Keratinocyte (primary cell): ENCODE data around the gene DCLK2. TPM values are rescaled to one million over a fixed set of nuclear protein-coding genes. Genes with fewer than 3 reads are reported as not detected.

Source experiments
- DNase-seq: peaks from one replicate; pipeline ENCODE4 v3.0.0-alpha.2; 2011; ENCODE audit warnings: low read depth, missing footprints, low spot score
- FAIRE-seq: peaks from 2 replicates; lab custom pipeline; 2011; peaks lifted over from hg19 to GRCh38; lab: Jason Lieb, UNC
- H2AFZ ChIP-seq: 2 replicates; pipeline ENCODE4 v1.6.0; 2012; ENCODE audit warnings: low read length, control low read depth, inconsistent platforms; ENCODE audit not compliant: control insufficient read depth
- H3K27ac ChIP-seq: 2 replicates; pipeline ENCODE4 v1.5.1; 2011; ENCODE audit warnings: low read length; ENCODE audit not compliant: control insufficient read depth, insufficient read depth
- H3K27me3 ChIP-seq: 3 replicates; pipeline ENCODE4 v1.6.0; 2011; ENCODE audit warnings: low read length; ENCODE audit not compliant: control insufficient read depth, insufficient read depth; ENCODE audit errors: extremely low read depth
- H3K36me3 ChIP-seq, 2 experiments: 2 replicates in 1 of 2; 3 replicates in 1 of 2; pipeline ENCODE4 v1.5.1; 2011; ENCODE audit warnings: low read length in 2 of 2, mild to moderate bottlenecking in 1 of 2; ENCODE audit not compliant: control insufficient read depth in 2 of 2, insufficient read depth in 2 of 2; ENCODE audit errors: extremely low read depth in 1 of 2
- H3K4me1 ChIP-seq: 3 replicates; pipeline ENCODE4 v1.5.1; 2011; ENCODE audit warnings: low read length; ENCODE audit not compliant: control insufficient read depth, insufficient read depth; ENCODE audit errors: extremely low read depth
- H3K4me2 ChIP-seq: 3 replicates; pipeline ENCODE4 v1.6.0; 2011; ENCODE audit warnings: low read depth, low read length; ENCODE audit not compliant: control insufficient read depth, insufficient read depth; ENCODE audit errors: extremely low read depth
- H3K4me3 ChIP-seq, 3 experiments: fragments of 200-600 bp in 1 of 3; sonication (generic) in 1 of 3; 2 replicates in 2 of 3; 3 replicates in 1 of 3; pipeline ENCODE4 v1.5.1; 2011 to 2016; ENCODE audit warnings: low read length in 3 of 3, mild to moderate bottlenecking in 3 of 3, control low read depth in 2 of 3, inconsistent platforms in 1 of 3, low read depth in 1 of 3, mixed read lengths in 1 of 3, mixed run types in 1 of 3, moderate library complexity in 1 of 3; ENCODE audit not compliant: control insufficient read depth in 2 of 3, insufficient read depth in 2 of 3; ENCODE audit errors: extremely low read depth in 1 of 3
- H3K79me2 ChIP-seq: 2 replicates; pipeline ENCODE4 v1.6.0; 2012; ENCODE audit warnings: low read length; ENCODE audit not compliant: control insufficient read depth, insufficient read depth
- H3K9ac ChIP-seq: 3 replicates; pipeline ENCODE4 v1.6.0; 2011; ENCODE audit warnings: low read length; ENCODE audit not compliant: control insufficient read depth, insufficient read depth; ENCODE audit errors: extremely low read depth
- H3K9me1 ChIP-seq: 3 replicates; pipeline ENCODE4 v1.6.0; 2011; ENCODE audit warnings: low read length; ENCODE audit not compliant: control insufficient read depth, insufficient read depth; ENCODE audit errors: extremely low read depth
- H3K9me3 ChIP-seq: 2 replicates; pipeline ENCODE4 v1.5.1; 2012; ENCODE audit warnings: low read depth, low read length; ENCODE audit not compliant: control insufficient read depth
- H4K20me1 ChIP-seq: 3 replicates; pipeline ENCODE4 v1.6.0; 2011; ENCODE audit warnings: low read length; ENCODE audit not compliant: control insufficient read depth, insufficient read depth; ENCODE audit errors: extremely low read depth
- EZH2 ChIP-seq: IDR thresholded peaks from one replicate; pipeline ENCODE4 v1.6.1; 2012; ENCODE audit warnings: inconsistent platforms, mild to moderate bottlenecking, low read length, moderate library complexity
- dilution Hi-C: fragments of 300-500 bp; cut with MboI; formaldehyde crosslinking; loops from one replicate; pipeline ENCODE4 v1.7.0; 2020; ENCODE audit warnings: low sequenced_read_pairs; ENCODE audit not compliant: extremely low pct_ligation_motif_present
- polyA plus RNA-seq, 5 experiments: library from polyadenylated mRNA; depleted of rRNA in 3 of 5; stranded (reverse) in 3 of 5; stranded (forward) in 1 of 5; unstranded in 1 of 5; fragments of >200 nt; gene quantifications; 1 replicate in 1 of 5; 2 replicates in 3 of 5; 3 replicates in 1 of 5; pipeline versions ENCODE4 v1.2.1 to v1.2.3, GENCODE V29; 2011 to 2012; ENCODE audit warnings: missing spikeins in 2 of 5, low read depth in 1 of 5, low replicate concordance in 1 of 5
- TF ChIP-seq, protein P1 (sequence below), 3 experiments: IDR thresholded peaks in 1 of 3; conservative IDR thresholded peaks in 1 of 3; optimal IDR thresholded peaks in 1 of 3; 2 replicates in 2 of 3; 3 replicates in 1 of 3; pipeline versions ENCODE3 to v1.5.1; 2011; ENCODE audit warnings: low read length in 3 of 3, mild to moderate bottlenecking in 3 of 3, moderate library complexity in 2 of 3, control low read depth in 1 of 3, inconsistent platforms in 1 of 3; ENCODE audit not compliant: insufficient read depth in 2 of 3; ENCODE audit errors: extremely low read depth in 1 of 3

The DCLK2 gene
- polyA plus RNA-seq, 1 donor (not counting 4 experiments of a cell fraction or from before 2014, with no cell fraction given), result 0.07 TPM

DNA sequence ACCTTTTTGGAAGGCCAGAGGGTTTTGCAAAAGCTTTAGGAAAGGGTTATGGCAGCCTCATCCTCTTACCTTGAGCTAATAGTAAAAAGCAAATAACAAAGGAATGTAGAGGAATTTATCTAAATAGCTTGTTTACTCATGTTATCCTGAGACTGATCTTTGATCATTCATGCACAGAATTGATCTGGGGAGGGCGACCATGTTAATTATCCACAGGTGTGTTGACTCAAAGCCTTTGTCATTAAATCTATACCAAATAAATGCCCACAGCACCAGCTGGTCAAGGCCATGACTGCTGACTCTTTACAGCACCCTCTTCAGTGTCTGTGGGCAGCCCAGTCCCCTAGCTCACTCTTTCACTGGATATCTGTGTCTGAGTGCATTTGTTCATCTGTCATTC, 22.8 kb upstream of the DCLK2 start:
- no peak for DNase-seq
- no peak for FAIRE-seq
- H3K27ac ChIP-seq, result no peak overlapping the region

DNA sequence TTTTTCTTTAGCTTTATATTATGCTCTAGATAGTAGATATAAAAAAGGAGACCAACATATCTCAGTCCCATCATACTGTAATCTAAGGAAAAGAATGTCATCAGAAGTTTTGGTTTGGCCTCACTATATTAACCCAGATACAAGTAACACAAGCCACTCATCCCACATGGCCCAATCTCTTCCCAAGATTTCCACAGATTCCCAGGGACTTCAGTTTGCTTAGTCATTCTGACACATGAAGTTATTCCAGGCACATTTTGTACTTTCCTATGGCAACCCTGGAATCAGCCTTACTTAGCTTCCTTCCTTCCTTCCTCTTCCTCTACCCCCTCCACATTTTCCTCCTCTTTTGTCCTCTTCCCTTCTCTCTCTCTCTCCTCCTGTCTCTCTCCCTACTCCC, 21.7 kb upstream of the DCLK2 start:
- H3K4me1 ChIP-seq, result no peaks in the 10 kb centered on the region
- TF ChIP-seq, protein P1, sequence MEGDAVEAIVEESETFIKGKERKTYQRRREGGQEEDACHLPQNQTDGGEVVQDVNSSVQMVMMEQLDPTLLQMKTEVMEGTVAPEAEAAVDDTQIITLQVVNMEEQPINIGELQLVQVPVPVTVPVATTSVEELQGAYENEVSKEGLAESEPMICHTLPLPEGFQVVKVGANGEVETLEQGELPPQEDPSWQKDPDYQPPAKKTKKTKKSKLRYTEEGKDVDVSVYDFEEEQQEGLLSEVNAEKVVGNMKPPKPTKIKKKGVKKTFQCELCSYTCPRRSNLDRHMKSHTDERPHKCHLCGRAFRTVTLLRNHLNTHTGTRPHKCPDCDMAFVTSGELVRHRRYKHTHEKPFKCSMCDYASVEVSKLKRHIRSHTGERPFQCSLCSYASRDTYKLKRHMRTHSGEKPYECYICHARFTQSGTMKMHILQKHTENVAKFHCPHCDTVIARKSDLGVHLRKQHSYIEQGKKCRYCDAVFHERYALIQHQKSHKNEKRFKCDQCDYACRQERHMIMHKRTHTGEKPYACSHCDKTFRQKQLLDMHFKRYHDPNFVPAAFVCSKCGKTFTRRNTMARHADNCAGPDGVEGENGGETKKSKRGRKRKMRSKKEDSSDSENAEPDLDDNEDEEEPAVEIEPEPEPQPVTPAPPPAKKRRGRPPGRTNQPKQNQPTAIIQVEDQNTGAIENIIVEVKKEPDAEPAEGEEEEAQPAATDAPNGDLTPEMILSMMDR (optimal IDR thresholded peaks at IDR 0.05 in 1 of 3, IDR thresholded peaks at IDR 0.05 in 1 of 3, conservative IDR thresholded peaks at IDR 0.05 in 1 of 3; ENCODE audit: extremely low read depth in 1 of 3, insufficient read depth in 2 of 3, low read length in 3 of 3), result no peak
- no peak for TF ChIP-seq EZH2
- H3K9ac ChIP-seq, result no peak overlapping the region
- no peak for DNase-seq
- H3K9me1 ChIP-seq, result no peaks in the 10 kb centered on the region
- dilution Hi-C loops, result no loop called here
- H2AFZ ChIP-seq, result no peak overlapping the region
- no peak overlapping the region for H3K4me3 ChIP-seq
- FAIRE-seq, result no peak
- no peaks in the 10 kb centered on the region for H3K36me3 ChIP-seq
- no peaks in the 10 kb centered on the region for H3K79me2 ChIP-seq
- no peaks in the 10 kb centered on the region for H3K27me3 ChIP-seq
- H3K4me2 ChIP-seq, result no peak overlapping the region
- no peaks in the 10 kb centered on the region for H3K9me3 ChIP-seq
- H3K27ac ChIP-seq, result no peak overlapping the region
- no peaks in the 10 kb centered on the region for H4K20me1 ChIP-seq

More for the DNA sequence above, 22.8 kb upstream of the DCLK2 start:
- Histone ChIP-seq H4K20me1 (no peaks in the 10 kb centered on the region), H3K27me3 (no peaks in the 10 kb centered on the region), H3K9me3 (no peaks in the 10 kb centered on the region), H3K36me3 (no peaks in the 10 kb centered on the region), H3K4me3 (no peak overlapping the region), H3K79me2 (no peaks in the 10 kb centered on the region), H3K4me1 (no peaks in the 10 kb centered on the region), H2AFZ (no peak overlapping the region), H3K9me1 (no peaks in the 10 kb centered on the region), H3K4me2 (no peak overlapping the region), H3K9ac (no peak overlapping the region)
- dilution Hi-C loops, result no loop called here
- TF ChIP-seq EZH2, result no peak
- TF ChIP-seq, protein P1 (optimal IDR thresholded peaks at IDR 0.05 in 1 of 3, IDR thresholded peaks at IDR 0.05 in 1 of 3, conservative IDR thresholded peaks at IDR 0.05 in 1 of 3; ENCODE audit: extremely low read depth in 1 of 3, insufficient read depth in 2 of 3, low read length in 3 of 3), result no peak
